ENCODE data around the gene TSR2.

The TSR2 gene, protein sequence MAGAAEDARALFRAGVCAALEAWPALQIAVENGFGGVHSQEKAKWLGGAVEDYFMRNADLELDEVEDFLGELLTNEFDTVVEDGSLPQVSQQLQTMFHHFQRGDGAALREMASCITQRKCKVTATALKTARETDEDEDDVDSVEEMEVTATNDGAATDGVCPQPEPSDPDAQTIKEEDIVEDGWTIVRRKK

DNA sequence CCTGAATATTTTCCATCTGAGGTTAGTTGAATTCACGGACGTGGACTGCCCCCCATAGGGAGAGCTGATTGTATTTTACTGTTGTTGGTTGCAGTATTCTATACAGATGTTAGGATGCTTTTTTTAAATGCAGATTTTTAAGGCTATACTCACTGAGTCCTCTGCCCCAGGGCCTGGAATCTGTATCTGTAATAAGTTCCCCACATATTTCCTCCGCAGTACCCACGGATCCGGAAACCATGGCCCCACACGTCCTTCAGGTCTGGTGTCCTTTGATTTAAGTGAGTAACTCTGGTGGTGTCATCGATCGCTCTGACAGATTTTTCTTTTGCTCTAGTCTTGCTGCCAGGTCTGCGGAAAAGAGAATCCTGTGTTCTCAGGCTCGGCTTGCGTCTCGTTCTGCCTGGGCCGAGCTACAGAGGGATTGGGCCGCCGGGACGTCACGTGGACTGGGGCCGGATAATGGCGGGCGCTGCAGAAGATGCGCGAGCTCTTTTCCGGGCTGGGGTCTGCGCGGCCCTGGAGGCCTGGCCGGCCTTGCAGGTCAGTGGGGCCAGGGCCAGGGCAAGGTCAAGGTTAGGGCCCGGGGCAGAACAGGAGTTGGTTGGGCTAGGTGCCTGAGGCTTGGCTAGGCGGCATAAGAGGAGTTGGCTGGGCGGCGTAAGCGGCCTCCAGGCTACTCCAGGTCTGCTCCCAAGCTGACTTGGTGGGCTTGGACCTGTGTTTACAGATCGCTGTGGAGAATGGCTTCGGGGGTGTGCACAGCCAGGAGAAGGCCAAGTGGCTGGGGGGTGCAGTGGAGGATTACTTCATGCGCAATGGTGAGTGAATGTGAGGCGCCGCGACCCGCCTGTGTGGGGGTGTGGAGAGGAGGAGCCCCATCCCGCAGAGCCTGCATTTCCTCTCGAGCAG, at the start of gene TSR2:
TSR2 (plus strand) TSS at position 445 of the 912 bp plus-strand sequence; CDS start at position 463, 18 bp downstream.
- CTCF ChIA-PET: interaction anchor here (0.6 to 1.3 kb wide), 4 partner anchors 39 to 397 kb away, joined by 3 read pairs; no protein-coding TSS in a partner anchor
- Histone ChIP-seq H3K36me3 (ENCODE audit: control insufficient read depth in 2 of 2, insufficient read depth in 1 of 2, low read length in 2 of 2) (peaks cover 0 to 33% of the 10 kb centered on the region in 2 experiments; a peak in 1 of 3 replicates), H3K4me1 (ENCODE audit: control insufficient read depth, insufficient read depth, low read length) (no peaks in the 10 kb centered on the region), H3K4me3 (ENCODE audit: low read depth, low read length) (peak within 1 kb of the TSS; percentile 60), H3K9me3 (ENCODE audit: control insufficient read depth, insufficient read depth, low read depth, low read length) (no peaks in the 10 kb centered on the region), H3K27ac (ENCODE audit: extremely low read depth, low read depth, low read length) (peak within 1 kb of the TSS; percentile 42; the same call in 1 of the 2 replicates)
- POLR2A ChIA-PET: interaction anchor here (0.5 to 1.4 kb wide), 10 partner anchors 27 to 754 kb away, joined by 3 to 10 read pairs (median 6); partner anchors contain the start of genes APEX2, GNL3L and HUWE1
- no peak for TF ChIP-seq ZNF707 (tag by site-specific recombination; IDR thresholded peaks at IDR 0.05)
- TF ChIP-seq, protein P1, sequence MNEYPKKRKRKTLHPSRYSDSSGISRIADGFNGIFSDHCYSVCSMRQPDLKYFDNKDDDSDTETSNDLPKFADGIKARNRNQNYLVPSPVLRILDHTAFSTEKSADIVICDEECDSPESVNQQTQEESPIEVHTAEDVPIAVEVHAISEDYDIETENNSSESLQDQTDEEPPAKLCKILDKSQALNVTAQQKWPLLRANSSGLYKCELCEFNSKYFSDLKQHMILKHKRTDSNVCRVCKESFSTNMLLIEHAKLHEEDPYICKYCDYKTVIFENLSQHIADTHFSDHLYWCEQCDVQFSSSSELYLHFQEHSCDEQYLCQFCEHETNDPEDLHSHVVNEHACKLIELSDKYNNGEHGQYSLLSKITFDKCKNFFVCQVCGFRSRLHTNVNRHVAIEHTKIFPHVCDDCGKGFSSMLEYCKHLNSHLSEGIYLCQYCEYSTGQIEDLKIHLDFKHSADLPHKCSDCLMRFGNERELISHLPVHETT (tag by site-specific recombination; IDR thresholded peaks at IDR 0.05): 0 out of 2 replicates have a peak, but pooled peaks have one; percentile 16
- peak; percentile 39 for TF ChIP-seq ZNF654 (tag by site-specific recombination; IDR thresholded peaks at IDR 0.05; ENCODE audit: low read depth)
- TF ChIP-seq, protein P2, sequence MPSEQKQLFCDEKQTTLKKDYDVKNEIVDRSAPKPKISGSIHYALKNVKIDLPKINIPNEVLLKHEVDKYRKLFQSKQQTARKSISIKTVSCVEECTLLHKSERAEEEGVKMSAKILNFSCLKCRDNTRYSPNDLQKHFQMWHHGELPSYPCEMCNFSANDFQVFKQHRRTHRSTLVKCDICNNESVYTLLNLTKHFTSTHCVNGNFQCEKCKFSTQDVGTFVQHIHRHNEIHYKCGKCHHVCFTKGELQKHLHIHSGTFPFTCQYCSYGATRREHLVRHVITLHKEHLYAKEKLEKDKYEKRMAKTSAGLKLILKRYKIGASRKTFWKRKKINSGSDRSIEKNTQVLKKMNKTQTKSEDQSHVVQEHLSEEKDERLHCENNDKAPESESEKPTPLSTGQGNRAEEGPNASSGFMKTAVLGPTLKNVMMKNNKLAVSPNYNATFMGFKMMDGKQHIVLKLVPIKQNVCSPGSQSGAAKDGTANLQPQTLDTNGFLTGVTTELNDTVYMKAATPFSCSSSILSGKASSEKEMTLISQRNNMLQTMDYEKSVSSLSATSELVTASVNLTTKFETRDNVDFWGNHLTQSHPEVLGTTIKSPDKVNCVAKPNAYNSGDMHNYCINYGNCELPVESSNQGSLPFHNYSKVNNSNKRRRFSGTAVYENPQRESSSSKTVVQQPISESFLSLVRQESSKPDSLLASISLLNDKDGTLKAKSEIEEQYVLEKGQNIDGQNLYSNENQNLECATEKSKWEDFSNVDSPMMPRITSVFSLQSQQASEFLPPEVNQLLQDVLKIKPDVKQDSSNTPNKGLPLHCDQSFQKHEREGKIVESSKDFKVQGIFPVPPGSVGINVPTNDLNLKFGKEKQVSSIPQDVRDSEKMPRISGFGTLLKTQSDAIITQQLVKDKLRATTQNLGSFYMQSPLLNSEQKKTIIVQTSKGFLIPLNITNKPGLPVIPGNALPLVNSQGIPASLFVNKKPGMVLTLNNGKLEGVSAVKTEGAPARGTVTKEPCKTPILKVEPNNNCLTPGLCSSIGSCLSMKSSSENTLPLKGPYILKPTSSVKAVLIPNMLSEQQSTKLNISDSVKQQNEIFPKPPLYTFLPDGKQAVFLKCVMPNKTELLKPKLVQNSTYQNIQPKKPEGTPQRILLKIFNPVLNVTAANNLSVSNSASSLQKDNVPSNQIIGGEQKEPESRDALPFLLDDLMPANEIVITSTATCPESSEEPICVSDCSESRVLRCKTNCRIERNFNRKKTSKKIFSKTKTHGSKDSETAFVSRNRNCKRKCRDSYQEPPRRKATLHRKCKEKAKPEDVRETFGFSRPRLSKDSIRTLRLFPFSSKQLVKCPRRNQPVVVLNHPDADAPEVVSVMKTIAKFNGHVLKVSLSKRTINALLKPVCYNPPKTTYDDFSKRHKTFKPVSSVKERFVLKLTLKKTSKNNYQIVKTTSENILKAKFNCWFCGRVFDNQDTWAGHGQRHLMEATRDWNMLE (tag by site-specific recombination; conservative IDR thresholded peaks at IDR 0.05; ENCODE audit: low read depth): peak; percentile 63
- TF ChIP-seq ZNF292 (tag by site-specific recombination; IDR thresholded peaks at IDR 0.05; ENCODE audit: borderline replicate concordance, low read depth): no peak
- peak; percentile 45; the same call in 1 of the 2 replicates for TF ChIP-seq ZNF24 (tag by site-specific recombination; IDR thresholded peaks at IDR 0.05)
- TF ChIP-seq ZXDB (tag by site-specific recombination; IDR thresholded peaks at IDR 0.05): peak; percentile 53
- no peak for TF ChIP-seq ZNF266 (tag by site-specific recombination; IDR thresholded peaks at IDR 0.05; ENCODE audit: low read depth)
- TF ChIP-seq, protein P3, sequence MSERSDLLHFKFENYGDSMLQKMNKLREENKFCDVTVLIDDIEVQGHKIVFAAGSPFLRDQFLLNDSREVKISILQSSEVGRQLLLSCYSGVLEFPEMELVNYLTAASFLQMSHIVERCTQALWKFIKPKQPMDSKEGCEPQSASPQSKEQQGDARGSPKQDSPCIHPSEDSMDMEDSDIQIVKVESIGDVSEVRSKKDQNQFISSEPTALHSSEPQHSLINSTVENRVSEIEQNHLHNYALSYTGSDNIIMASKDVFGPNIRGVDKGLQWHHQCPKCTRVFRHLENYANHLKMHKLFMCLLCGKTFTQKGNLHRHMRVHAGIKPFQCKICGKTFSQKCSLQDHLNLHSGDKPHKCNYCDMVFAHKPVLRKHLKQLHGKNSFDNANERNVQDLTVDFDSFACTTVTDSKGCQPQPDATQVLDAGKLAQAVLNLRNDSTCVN (tag by site-specific recombination; optimal IDR thresholded peaks at IDR 0.05): peak; percentile 55
- TF ChIP-seq, protein P4, sequence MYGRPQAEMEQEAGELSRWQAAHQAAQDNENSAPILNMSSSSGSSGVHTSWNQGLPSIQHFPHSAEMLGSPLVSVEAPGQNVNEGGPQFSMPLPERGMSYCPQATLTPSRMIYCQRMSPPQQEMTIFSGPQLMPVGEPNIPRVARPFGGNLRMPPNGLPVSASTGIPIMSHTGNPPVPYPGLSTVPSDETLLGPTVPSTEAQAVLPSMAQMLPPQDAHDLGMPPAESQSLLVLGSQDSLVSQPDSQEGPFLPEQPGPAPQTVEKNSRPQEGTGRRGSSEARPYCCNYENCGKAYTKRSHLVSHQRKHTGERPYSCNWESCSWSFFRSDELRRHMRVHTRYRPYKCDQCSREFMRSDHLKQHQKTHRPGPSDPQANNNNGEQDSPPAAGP (tag by site-specific recombination; IDR thresholded peaks at IDR 0.05): 0 out of 2 replicates have a peak, but pooled peaks have one; percentile 25
- TF ChIP-seq ZNF354C (tag by site-specific recombination; IDR thresholded peaks at IDR 0.05; ENCODE audit: borderline replicate concordance, low read depth): no peak
- TF ChIP-seq ZSCAN16 (tag by site-specific recombination; IDR thresholded peaks at IDR 0.05): no peak
- 0 out of 2 replicates have a peak, but pooled peaks have one; percentile 23 for TF ChIP-seq KLF16 (tag by site-specific recombination; IDR thresholded peaks at IDR 0.05)
- peak; percentile 69 for TF ChIP-seq ZNF501 (tag by site-specific recombination; IDR thresholded peaks at IDR 0.05)
- TF ChIP-seq, protein P5, sequence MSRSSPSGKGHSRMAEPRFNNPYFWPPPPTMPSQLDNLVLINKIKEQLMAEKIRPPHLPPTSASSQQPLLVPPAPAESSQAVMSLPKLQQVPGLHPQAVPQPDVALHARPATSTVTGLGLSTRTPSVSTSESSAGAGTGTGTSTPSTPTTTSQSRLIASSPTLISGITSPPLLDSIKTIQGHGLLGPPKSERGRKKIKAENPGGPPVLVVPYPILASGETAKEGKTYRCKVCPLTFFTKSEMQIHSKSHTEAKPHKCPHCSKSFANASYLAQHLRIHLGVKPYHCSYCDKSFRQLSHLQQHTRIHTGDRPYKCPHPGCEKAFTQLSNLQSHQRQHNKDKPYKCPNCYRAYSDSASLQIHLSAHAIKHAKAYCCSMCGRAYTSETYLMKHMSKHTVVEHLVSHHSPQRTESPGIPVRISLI (tag by site-specific recombination; IDR thresholded peaks at IDR 0.05): no peak
- TF ChIP-seq ZNF335 (tag by site-specific recombination; conservative IDR thresholded peaks at IDR 0.05): peak; percentile 55
- TF ChIP-seq YY1 (tag by site-specific recombination; IDR thresholded peaks at IDR 0.05): peak; percentile 90
- TF ChIP-seq, protein P6, sequence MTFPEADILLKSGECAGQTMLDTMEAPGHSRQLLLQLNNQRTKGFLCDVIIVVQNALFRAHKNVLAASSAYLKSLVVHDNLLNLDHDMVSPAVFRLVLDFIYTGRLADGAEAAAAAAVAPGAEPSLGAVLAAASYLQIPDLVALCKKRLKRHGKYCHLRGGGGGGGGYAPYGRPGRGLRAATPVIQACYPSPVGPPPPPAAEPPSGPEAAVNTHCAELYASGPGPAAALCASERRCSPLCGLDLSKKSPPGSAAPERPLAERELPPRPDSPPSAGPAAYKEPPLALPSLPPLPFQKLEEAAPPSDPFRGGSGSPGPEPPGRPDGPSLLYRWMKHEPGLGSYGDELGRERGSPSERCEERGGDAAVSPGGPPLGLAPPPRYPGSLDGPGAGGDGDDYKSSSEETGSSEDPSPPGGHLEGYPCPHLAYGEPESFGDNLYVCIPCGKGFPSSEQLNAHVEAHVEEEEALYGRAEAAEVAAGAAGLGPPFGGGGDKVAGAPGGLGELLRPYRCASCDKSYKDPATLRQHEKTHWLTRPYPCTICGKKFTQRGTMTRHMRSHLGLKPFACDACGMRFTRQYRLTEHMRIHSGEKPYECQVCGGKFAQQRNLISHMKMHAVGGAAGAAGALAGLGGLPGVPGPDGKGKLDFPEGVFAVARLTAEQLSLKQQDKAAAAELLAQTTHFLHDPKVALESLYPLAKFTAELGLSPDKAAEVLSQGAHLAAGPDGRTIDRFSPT (tag by site-specific recombination; IDR thresholded peaks at IDR 0.05): no peak
- TF ChIP-seq ZBTB17 (tag by site-specific recombination; IDR thresholded peaks at IDR 0.05): peak; percentile 99
- no peak for TF ChIP-seq ZNF792 (tag by site-specific recombination; IDR thresholded peaks at IDR 0.05)
- TF ChIP-seq KLF9 (tag by site-specific recombination; IDR thresholded peaks at IDR 0.05; ENCODE audit: low read depth): 0 out of 2 replicates have a peak, but pooled peaks have one; percentile 17
- peak; percentile 87 for TF ChIP-seq YY2 (tag by site-specific recombination; IDR thresholded peaks at IDR 0.05)
- TF ChIP-seq ZFP69B (tag by site-specific recombination; IDR thresholded peaks at IDR 0.05): peak; percentile 57; the same call in 1 of the 2 replicates
